ENCODE data around the gene CTNNB1.

GRCh38 chr3:41286305-41286704 lies 87.0 kb downstream of the CTNNB1 start:
- no peak for TF ChIP-seq POLR2A (IDR thresholded peaks at IDR 0.05)
- TF ChIP-seq POLR2AphosphoS5 (IDR thresholded peaks at IDR 0.05) = no peak
- TF ChIP-seq CTCF (IDR thresholded peaks at IDR 0.05) = no peak
- TF ChIP-seq EP300 (IDR thresholded peaks at IDR 0.05) = no peak
